ENCODE results near the gene ATF5. TPM values are rescaled to one million over a fixed set of nuclear protein-coding genes. Genes with fewer than 3 reads are reported as not detected.
"Not testable (repeated sequence)": the region's sequence is repeated elsewhere in the genome, so short reads cannot be mapped to it uniquely, and the experiment has no call there.

ATF5 gene
- total RNA-seq, 1 donor from 2014 or later: 13.8 TPM

- Histone ChIP-seq H3K27ac (no peak overlapping the region), H3K9me3 (no peaks in the 10 kb centered on the region), H3K36me3 (peaks cover 63% of the 10 kb centered on the region), H3K4me3 (no peak overlapping the region), H3K27me3 (ENCODE audit: low read depth) (no peaks in the 10 kb centered on the region), H3K4me1 (peaks cover 19% of the 10 kb centered on the region)
- no peak for TF ChIP-seq CTCF (IDR thresholded peaks at IDR 0.05)
- intact Hi-C loops (cut with DNase I): no loop called here
- DNase-seq (no peak), ATAC-seq (no peak)
Measured at GRCh38 chr19:49923055-49924003, 5.7 kb upstream of the ATF5 start.

GRCh38 chr19:49924004-49924880 is 4.8 kb upstream of the ATF5 start:
- ATAC-seq (no peak), DNase-seq (no peak)
- Histone ChIP-seq H3K27me3 (ENCODE audit: low read depth) (no peaks in the 10 kb centered on the region), H3K27ac (no peak overlapping the region), H3K4me1 (peaks cover 23% of the 10 kb centered on the region), H3K4me3 (no peak overlapping the region), H3K36me3 (peaks cover 61% of the 10 kb centered on the region), H3K9me3 (no peaks in the 10 kb centered on the region)
- intact Hi-C loops (cut with DNase I): no loop called here
- TF ChIP-seq CTCF (IDR thresholded peaks at IDR 0.05): no peak

GRCh38 chr19:49924881-49925210 is 4.2 kb upstream of the ATF5 start:
- Histone ChIP-seq H3K4me1 (peaks cover 23% of the 10 kb centered on the region), H3K36me3 (peaks cover 61% of the 10 kb centered on the region)
- DNase-seq; H3K9me3 ChIP-seq; intact Hi-C loops (cut with DNase I); H3K4me3 ChIP-seq; H3K27me3 ChIP-seq (ENCODE audit: low read depth); ATAC-seq; H3K27ac ChIP-seq: not testable (repeated sequence)

GRCh38 chr19:49925486-49925885 is 3.5 kb upstream of the ATF5 start:
- Histone ChIP-seq H3K4me1 (peaks cover 28% of the 10 kb centered on the region), H3K27ac (no peak overlapping the region), H3K4me3 (no peak overlapping the region), H3K27me3 (ENCODE audit: low read depth) (no peaks in the 10 kb centered on the region), H3K9me3 (no peaks in the 10 kb centered on the region), H3K36me3 (peaks cover 60% of the 10 kb centered on the region)
- no peak for ATAC-seq
- DNase-seq: no peak
- TF ChIP-seq CTCF (IDR thresholded peaks at IDR 0.05): no peak
- intact Hi-C loops (cut with DNase I): no loop called here

GRCh38 chr19:49926515-49926914 is 2.5 kb upstream of the ATF5 start:
- Histone ChIP-seq H3K27me3 (ENCODE audit: low read depth) (no peaks in the 10 kb centered on the region), H3K36me3 (peaks cover 50% of the 10 kb centered on the region), H3K4me3 (no peak overlapping the region), H3K27ac (no peak overlapping the region), H3K9me3 (no peaks in the 10 kb centered on the region), H3K4me1 (peaks cover 28% of the 10 kb centered on the region)
- no peak for TF ChIP-seq CTCF (IDR thresholded peaks at IDR 0.05)
- DNase-seq (no peak), ATAC-seq (no peak)
- intact Hi-C loops (cut with DNase I): no loop called here
